Endothelial cell (in vitro differentiated cells): Measurements from ENCODE around the gene ZNF121. TPM values are rescaled to one million over a fixed set of nuclear protein-coding genes. Genes with fewer than 3 reads are reported as not detected.

Experiments
- DNase-seq: peaks from one replicate; pipeline ENCODE4 v3.0.0; 2021; ENCODE audit warnings: low spot score
- H3K27ac Mint-ChIP-seq: one replicate; pipeline ENCODE4 v1.8.0; 2021; ENCODE audit warnings: mixed read lengths, inconsistent platforms; ENCODE audit not compliant: unreplicated experiment
- H3K27me3 Mint-ChIP-seq: one replicate; pipeline ENCODE4 v1.8.0; 2021; ENCODE audit warnings: mild to moderate bottlenecking, moderate library complexity, mixed read lengths, inconsistent platforms; ENCODE audit not compliant: unreplicated experiment
- H3K36me3 Mint-ChIP-seq: one replicate; pipeline ENCODE4 v1.8.0; 2021; ENCODE audit warnings: mild to moderate bottlenecking, low read depth, mixed read lengths, inconsistent platforms; ENCODE audit not compliant: unreplicated experiment
- H3K4me1 Mint-ChIP-seq: one replicate; pipeline ENCODE4 v1.8.0; 2021; ENCODE audit warnings: mild to moderate bottlenecking, mixed read lengths, inconsistent platforms; ENCODE audit not compliant: unreplicated experiment
- H3K4me3 Mint-ChIP-seq: one replicate; pipeline ENCODE4 v1.8.0; 2021; ENCODE audit warnings: mild to moderate bottlenecking, mixed read lengths, inconsistent platforms; ENCODE audit not compliant: unreplicated experiment
- H3K9me3 Mint-ChIP-seq: one replicate; pipeline ENCODE4 v1.8.0; 2021; ENCODE audit warnings: mixed read lengths, inconsistent platforms; ENCODE audit not compliant: unreplicated experiment
- total RNA-seq: library from RNA; stranded (reverse); fragmentation: NEBNext Ultra II Directional; extraction: Animal tissue kit (Norgen Biotek cat#: 25700); gene quantifications from one replicate; pipeline ENCODE4 v1.2.1, GENCODE V29; 2021; ENCODE audit not compliant: unreplicated experiment
- TF ChIP-seq, protein P1 (sequence below): fragments of 200-600 bp; sonication (generic); IDR thresholded peaks from one replicate; pipeline ENCODE4 v1.5.0; 2021; ENCODE audit warnings: antibody characterized with exemption; ENCODE audit not compliant: unreplicated experiment

ZNF121 gene
- total RNA-seq, 1 donor from 2014 or later: 52.1 TPM

DNA sequence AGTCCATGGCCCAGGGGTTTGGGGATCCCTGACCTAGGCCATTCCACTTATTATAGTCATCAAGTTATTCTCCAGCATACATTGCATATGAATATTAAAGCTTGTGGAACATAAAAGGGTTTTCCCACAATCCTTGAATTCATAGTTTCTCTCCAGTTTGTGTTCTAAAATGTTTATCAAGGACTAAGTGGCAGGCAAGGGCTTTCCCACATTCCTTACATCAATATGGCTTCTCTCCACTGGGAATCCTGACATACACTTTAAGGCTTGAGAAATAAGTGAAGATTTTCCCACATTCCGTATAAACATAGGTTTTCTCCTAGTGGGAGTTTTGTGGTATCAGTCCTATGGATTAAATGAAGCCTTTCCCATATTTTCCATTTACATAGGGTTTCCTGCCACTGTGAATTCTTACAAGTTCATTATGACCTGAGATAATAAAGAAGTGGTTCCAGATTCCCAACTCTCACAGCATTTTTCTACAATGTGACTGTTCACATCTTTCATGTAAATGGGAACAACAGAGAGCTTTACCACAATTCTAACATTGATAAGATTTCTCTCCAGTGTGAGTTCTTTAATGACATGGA lies 60.3 kb downstream of the ZNF121 start:
- peaks cover 74% of the 10 kb centered on the region for H3K36me3 Mint-ChIP-seq
- H3K9me3 Mint-ChIP-seq: peaks cover 65% of the 10 kb centered on the region
- peaks cover 9% of the 10 kb centered on the region for H3K27me3 Mint-ChIP-seq
- DNase-seq: no peak
- H3K4me1 Mint-ChIP-seq: no peaks in the 10 kb centered on the region
- TF ChIP-seq, protein P1, sequence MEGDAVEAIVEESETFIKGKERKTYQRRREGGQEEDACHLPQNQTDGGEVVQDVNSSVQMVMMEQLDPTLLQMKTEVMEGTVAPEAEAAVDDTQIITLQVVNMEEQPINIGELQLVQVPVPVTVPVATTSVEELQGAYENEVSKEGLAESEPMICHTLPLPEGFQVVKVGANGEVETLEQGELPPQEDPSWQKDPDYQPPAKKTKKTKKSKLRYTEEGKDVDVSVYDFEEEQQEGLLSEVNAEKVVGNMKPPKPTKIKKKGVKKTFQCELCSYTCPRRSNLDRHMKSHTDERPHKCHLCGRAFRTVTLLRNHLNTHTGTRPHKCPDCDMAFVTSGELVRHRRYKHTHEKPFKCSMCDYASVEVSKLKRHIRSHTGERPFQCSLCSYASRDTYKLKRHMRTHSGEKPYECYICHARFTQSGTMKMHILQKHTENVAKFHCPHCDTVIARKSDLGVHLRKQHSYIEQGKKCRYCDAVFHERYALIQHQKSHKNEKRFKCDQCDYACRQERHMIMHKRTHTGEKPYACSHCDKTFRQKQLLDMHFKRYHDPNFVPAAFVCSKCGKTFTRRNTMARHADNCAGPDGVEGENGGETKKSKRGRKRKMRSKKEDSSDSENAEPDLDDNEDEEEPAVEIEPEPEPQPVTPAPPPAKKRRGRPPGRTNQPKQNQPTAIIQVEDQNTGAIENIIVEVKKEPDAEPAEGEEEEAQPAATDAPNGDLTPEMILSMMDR: no peak
- no peak overlapping the region for H3K27ac Mint-ChIP-seq
- peak overlapping the region; percentile 73 for H3K4me3 Mint-ChIP-seq

Other genes with a start within 250 kb of the ZNF121 start
- gene ZNF177, start 221.5 kb downstream of the ZNF121 start, total RNA-seq: 1.1 TPM
- 20.9 TPM for gene ZNF266, start 148.9 kb downstream of the ZNF121 start, total RNA-seq
- gene ZNF560, start 85.9 kb downstream of the ZNF121 start, total RNA-seq: not detected
- 31.1 TPM for gene ZNF426, start 45.9 kb downstream of the ZNF121 start, total RNA-seq
- gene ZNF561, start 36.7 kb upstream of the ZNF121 start, total RNA-seq: 62.5 TPM
- 38.2 TPM for gene ZNF562, start 90.6 kb upstream of the ZNF121 start, total RNA-seq
- gene ZNF846, start 184.2 kb upstream of the ZNF121 start, total RNA-seq: 17.6 TPM
- 45.9 TPM for gene FBXL12, start 234.6 kb upstream of the ZNF121 start, total RNA-seq
- gene UBL5, start 243.4 kb upstream of the ZNF121 start, total RNA-seq: 399 TPM